PFSK-1 (cell line): Measurements from ENCODE around the gene ADAM12.

Source experiments
- FOXP2 ChIP-seq: optimal IDR thresholded peaks from 2 replicates; pipeline ENCODE3; 2011; ENCODE audit warnings: borderline replicate concordance, control low read depth, inconsistent platforms; ENCODE audit not compliant: insufficient read depth; ENCODE audit errors: extremely low read length, extremely low read depth
- POLR2AphosphoS5 ChIP-seq: IDR thresholded peaks from 2 replicates; pipeline ENCODE4 v1.6.1; 2012; ENCODE audit warnings: low read depth, mild to moderate bottlenecking, control low read depth, low read length, moderate library complexity
- SIN3A ChIP-seq: IDR thresholded peaks from 2 replicates; pipeline ENCODE4 v1.6.1; 2012; ENCODE audit warnings: mild to moderate bottlenecking, low read length, moderate library complexity, borderline replicate concordance; ENCODE audit not compliant: insufficient read depth
- TAF1 ChIP-seq: IDR thresholded peaks from 2 replicates; pipeline ENCODE4 v1.6.1; 2012; ENCODE audit warnings: low read length, control low read depth, borderline replicate concordance; ENCODE audit not compliant: insufficient read depth
- TF ChIP-seq, protein P1 (sequence below), 2 experiments: IDR thresholded peaks; 2 replicates each; pipeline versions ENCODE4 v1.6.1 to v1.8.0; 2011 to 2012; ENCODE audit warnings: low read depth in 2 of 2, low read length in 2 of 2, control low read depth in 1 of 2, inconsistent platforms in 1 of 2, mild to moderate bottlenecking in 1 of 2, moderate library complexity in 1 of 2; ENCODE audit not compliant: insufficient read depth in 1 of 2

Gene ADAM12

DNA sequence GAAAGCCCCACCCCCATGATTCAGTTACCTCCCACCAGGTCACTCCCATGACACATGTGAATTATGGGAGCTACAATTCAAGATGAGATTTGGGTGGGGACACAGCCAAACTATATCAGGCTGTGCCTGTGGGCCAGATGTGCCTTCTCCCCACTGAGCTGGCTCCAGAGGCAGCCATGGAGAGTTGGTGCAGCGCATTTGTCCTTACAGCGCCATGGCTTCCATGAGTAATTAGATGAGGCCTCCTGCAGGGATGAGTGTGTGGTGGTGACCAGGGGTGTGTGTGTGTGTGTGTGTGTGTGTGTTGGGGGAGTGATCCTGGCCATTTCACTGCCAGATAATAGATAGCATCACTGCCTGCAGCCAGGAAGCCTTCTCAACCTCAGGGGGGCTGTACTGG lies 397.3 kb downstream of the ADAM12 start:
- TF ChIP-seq SIN3A (no peak), TAF1 (no peak), FOXP2 (no peak), POLR2AphosphoS5 (no peak)
- TF ChIP-seq, protein P1, sequence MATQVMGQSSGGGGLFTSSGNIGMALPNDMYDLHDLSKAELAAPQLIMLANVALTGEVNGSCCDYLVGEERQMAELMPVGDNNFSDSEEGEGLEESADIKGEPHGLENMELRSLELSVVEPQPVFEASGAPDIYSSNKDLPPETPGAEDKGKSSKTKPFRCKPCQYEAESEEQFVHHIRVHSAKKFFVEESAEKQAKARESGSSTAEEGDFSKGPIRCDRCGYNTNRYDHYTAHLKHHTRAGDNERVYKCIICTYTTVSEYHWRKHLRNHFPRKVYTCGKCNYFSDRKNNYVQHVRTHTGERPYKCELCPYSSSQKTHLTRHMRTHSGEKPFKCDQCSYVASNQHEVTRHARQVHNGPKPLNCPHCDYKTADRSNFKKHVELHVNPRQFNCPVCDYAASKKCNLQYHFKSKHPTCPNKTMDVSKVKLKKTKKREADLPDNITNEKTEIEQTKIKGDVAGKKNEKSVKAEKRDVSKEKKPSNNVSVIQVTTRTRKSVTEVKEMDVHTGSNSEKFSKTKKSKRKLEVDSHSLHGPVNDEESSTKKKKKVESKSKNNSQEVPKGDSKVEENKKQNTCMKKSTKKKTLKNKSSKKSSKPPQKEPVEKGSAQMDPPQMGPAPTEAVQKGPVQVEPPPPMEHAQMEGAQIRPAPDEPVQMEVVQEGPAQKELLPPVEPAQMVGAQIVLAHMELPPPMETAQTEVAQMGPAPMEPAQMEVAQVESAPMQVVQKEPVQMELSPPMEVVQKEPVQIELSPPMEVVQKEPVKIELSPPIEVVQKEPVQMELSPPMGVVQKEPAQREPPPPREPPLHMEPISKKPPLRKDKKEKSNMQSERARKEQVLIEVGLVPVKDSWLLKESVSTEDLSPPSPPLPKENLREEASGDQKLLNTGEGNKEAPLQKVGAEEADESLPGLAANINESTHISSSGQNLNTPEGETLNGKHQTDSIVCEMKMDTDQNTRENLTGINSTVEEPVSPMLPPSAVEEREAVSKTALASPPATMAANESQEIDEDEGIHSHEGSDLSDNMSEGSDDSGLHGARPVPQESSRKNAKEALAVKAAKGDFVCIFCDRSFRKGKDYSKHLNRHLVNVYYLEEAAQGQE (IDR thresholded peaks at IDR 0.05; ENCODE audit: insufficient read depth in 1 of 2, low read depth in 2 of 2, low read length in 2 of 2): no peak

DNA sequence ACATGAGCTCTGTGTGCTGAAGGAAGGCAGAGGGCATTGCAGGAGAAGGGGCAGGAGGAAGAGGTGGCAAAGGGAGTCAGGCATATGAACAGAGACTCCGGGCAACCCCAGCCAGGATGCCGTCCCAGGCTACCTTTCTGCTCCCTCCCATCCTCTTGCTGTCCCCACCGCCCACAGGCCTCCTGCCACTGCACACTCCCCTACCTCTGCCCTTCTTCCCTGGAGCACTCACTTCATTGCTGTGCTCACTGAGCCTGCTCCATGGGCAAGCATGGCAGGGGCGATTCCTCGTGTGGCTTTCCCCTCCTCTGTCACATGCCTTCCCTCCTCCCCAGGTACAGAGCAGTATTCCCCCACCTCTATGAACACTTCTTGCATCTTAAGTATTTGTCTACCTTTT lies 398.5 kb downstream of the ADAM12 start:
- TF ChIP-seq TAF1: no peak
- no peak for TF ChIP-seq SIN3A
- TF ChIP-seq, protein P1 (IDR thresholded peaks at IDR 0.05; ENCODE audit: insufficient read depth in 1 of 2, low read depth in 2 of 2, low read length in 2 of 2): no peak
- TF ChIP-seq POLR2AphosphoS5: no peak
- TF ChIP-seq FOXP2: no peak

DNA sequence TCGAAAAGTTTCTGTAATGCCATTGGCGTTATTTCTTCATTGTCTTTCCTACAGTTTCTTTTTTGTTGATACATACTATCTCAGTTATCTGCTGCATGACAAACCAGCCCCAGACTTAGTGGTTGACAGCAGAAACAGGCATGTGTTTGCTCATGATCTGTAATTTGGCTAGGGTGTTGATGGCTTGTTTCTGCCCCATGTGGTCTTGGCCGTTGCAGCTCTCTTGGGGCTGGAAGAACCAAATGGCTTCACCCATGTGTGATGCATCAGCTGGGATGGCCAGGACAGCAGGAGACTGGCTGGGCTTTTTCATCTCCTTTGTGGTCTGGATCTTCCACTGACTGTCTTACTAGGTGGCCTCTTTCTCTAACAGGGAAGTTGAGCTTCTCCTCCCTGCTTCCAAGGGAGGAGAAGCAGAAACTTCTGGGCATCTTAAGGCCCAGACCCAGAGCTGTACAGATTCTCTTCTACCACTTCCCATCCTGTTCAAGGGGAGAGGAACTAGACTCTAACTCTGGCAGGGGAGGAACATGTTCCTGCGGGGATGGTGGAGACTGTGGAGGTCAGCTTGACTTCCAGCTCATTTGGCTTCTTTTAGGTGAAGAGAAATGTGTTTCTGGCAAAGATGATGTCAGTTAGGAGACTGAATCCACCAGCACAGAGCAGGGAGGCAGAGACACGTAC lies 402.6 kb downstream of the ADAM12 start:
- no peak for TF ChIP-seq SIN3A
- TF ChIP-seq, protein P1 (IDR thresholded peaks at IDR 0.05; ENCODE audit: insufficient read depth in 1 of 2, low read depth in 2 of 2, low read length in 2 of 2): no peak
- no peak for TF ChIP-seq POLR2AphosphoS5
- no peak for TF ChIP-seq TAF1

DNA sequence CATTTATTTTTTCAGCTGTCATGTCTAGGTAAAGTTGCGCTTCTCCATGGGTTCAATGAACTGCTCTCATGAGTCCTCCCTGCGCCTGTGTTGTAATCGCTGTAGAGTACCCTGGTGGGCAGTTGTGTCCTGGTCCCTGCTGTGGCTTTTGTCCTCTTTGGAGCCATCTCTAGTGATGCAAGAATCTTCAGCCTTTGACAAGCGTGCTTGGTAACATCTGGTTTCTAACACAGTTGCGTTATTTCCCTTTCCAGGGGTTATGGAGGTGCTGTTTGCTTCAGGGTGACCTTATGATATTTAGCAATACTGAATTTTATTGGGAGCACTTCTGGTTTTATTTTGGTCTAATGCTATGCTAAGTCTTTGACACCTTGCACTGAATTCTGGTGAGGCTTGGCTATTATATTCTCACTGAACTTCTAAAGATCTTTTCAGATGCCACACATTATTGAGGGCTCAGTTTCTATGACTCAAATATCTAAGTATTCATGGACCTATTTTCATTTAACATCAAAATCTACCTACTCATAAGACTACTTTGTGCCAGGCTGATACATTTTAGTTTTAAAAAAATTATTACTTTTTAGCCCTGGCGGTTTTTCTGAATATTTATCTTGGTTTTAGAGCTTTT lies 403.3 kb downstream of the ADAM12 start:
- TF ChIP-seq TAF1 (no peak), FOXP2 (no peak), POLR2AphosphoS5 (no peak), SIN3A (no peak)
- TF ChIP-seq, protein P1 (IDR thresholded peaks at IDR 0.05; ENCODE audit: insufficient read depth in 1 of 2, low read depth in 2 of 2, low read length in 2 of 2): no peak

DNA sequence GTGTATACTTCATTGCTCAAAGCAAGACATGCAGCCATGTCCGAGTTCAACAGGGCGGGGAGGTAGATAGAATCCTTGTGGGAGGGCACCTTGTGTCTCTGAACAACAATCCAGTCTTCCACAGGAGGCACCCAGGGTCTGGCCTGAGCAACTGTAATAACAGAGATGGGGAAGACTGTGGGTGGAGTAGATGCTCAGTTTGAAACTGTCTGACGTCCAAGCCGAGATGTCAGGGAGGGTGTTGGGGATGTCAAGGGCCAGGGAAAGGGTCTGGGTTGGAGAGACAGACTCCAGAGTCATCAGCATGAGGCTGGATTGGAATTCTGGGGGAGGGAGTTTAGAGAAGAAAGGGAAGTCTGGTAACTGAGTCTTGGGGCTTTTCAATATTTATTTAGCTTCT lies 403.9 kb downstream of the ADAM12 start:
- TF ChIP-seq TAF1: no peak
- TF ChIP-seq FOXP2: no peak
- no peak for TF ChIP-seq SIN3A
- no peak for TF ChIP-seq POLR2AphosphoS5
- TF ChIP-seq, protein P1 (IDR thresholded peaks at IDR 0.05; ENCODE audit: insufficient read depth in 1 of 2, low read depth in 2 of 2, low read length in 2 of 2): no peak
